ENCODE results near the gene HDHD5. TPM values are rescaled to one million over a fixed set of nuclear protein-coding genes. Genes with fewer than 3 reads are reported as not detected.

Gene HDHD5
- total and polyA plus RNA-seq, 2 of the 13 experiments (the other 11 are each of a cell fraction or from before 2014, with no cell fraction given), result not detected

- CTCF ChIA-PET (ENCODE audit: low intra/inter-chr PET ratio, low total read pairs), result no interaction called here
- intact Hi-C loops (cut with micrococcal nuclease; ENCODE audit: unreplicated experiment) (no loop called here), in situ Hi-C loops (cut with HindIII; ENCODE audit: extremely low pct_ligation_motif_present, low pct_unique_long_range_greater_than_20kb) (no loop called here)
- H3K36me3 ChIP-seq (replicated peaks in 1 of 2; ENCODE audit: control insufficient read depth in 1 of 2, insufficient read depth in 2 of 2, low read length in 2 of 2), result no peaks in the 10 kb centered on the region
- ATAC-seq (no peak), FAIRE-seq (no peak), DNase-seq (ENCODE audit: low spot score) (no peak)
- no peak overlapping the region for H3K4me2 ChIP-seq (ENCODE audit: low read depth, low read length)
- no TSS peak for BruUV-seq (replicated peaks)
- no peak overlapping the region for H3K4me3 ChIP-seq (replicated peaks in 1 of 3; ENCODE audit: insufficient read depth in 1 of 3, low read depth in 2 of 3, low read length in 3 of 3)
- POLR2A ChIA-PET, result no interaction called here
- H3K4me1 ChIP-seq (ENCODE audit: insufficient read depth, low read length), result no peaks in the 10 kb centered on the region
- TF ChIP-seq ZMYM4 (CRISPR knock-in tag; IDR thresholded peaks at IDR 0.05), result no peak
- no peak for TF ChIP-seq ZFP62 (CRISPR knock-in tag; IDR thresholded peaks at IDR 0.05)
- TF ChIP-seq MAZ (IDR thresholded peaks at IDR 0.05; ENCODE audit: borderline replicate concordance, low read depth, low read length), result no peak
- TF ChIP-seq MAZ (CRISPR knock-in tag; IDR thresholded peaks at IDR 0.05; ENCODE audit: low read depth), result no peak
- no peak for TF ChIP-seq CEBPG (CRISPR knock-in tag; IDR thresholded peaks at IDR 0.05)
- TF ChIP-seq RFX1 (IDR thresholded peaks at IDR 0.05), result no peak
- no peak overlapping the region for H3K9ac ChIP-seq (ENCODE audit: insufficient read depth, low read depth, low read length)
- peaks cover 1 to 24% of the 10 kb centered on the region in 2 experiments; a peak in 3 of 5 replicates for H3K27me3 ChIP-seq (ENCODE audit: control insufficient read depth in 1 of 2, insufficient read depth in 2 of 2, low read length in 2 of 2)
- no peaks in the 10 kb centered on the region for H3K9me3 ChIP-seq (ENCODE audit: low read length)
- WGBS (ENCODE audit: low lambda C conversion rate), result 75% methylated on average over 13 of the region's 13 CpGs
- H3K27ac ChIP-seq (ENCODE audit: extremely low read length, insufficient read depth, low read length), result no peak overlapping the region
- H2AFZ ChIP-seq (ENCODE audit: low read length), result no peak overlapping the region
- H4K20me1 ChIP-seq (ENCODE audit: insufficient read depth, low read length), result no peaks in the 10 kb centered on the region
- H3K79me2 ChIP-seq (ENCODE audit: insufficient read depth, low read length), result no peaks in the 10 kb centered on the region
These were observed 48.1 kb downstream of the HDHD5 start for GRCh38 chr22:17110791-17111550.

DNA sequence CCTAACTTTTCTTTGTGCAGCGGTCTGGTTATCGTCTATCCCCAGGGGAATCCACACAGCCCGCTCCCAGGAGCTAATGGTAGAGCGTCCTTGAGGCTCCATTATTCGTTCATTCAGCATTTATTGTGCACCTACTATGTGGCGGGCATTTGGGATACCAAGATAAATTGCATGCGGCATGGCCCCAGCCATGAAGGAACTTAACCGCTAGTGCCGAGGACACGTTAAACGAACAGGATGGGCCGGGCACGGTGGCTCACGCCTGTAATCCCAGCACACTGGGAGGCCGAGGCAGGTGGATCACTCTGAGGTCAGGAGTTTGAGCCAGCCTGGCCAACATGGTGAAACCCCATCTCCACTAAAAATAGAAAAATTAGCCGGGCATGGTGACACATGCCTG, 49.1 kb downstream of the HDHD5 start:
- Histone ChIP-seq H3K36me3 (replicated peaks in 1 of 2; ENCODE audit: control insufficient read depth in 1 of 2, insufficient read depth in 2 of 2, low read length in 2 of 2) (peaks cover 0 to 3% of the 10 kb centered on the region in 2 experiments; a peak in 1 of 5 replicates), H3K9ac (ENCODE audit: insufficient read depth, low read depth, low read length) (no peak overlapping the region), H3K79me2 (ENCODE audit: insufficient read depth, low read length) (no peaks in the 10 kb centered on the region), H3K4me2 (ENCODE audit: low read depth, low read length) (no peak overlapping the region), H3K4me3 (replicated peaks in 1 of 3; ENCODE audit: insufficient read depth in 1 of 3, low read depth in 2 of 3, low read length in 3 of 3) (no peak overlapping the region), H4K20me1 (ENCODE audit: insufficient read depth, low read length) (no peaks in the 10 kb centered on the region), H3K27ac (ENCODE audit: extremely low read length, insufficient read depth, low read length) (no peak overlapping the region), H3K9me3 (ENCODE audit: low read length) (no peaks in the 10 kb centered on the region), H3K27me3 (ENCODE audit: control insufficient read depth in 1 of 2, insufficient read depth in 2 of 2, low read length in 2 of 2) (peaks cover 1 to 19% of the 10 kb centered on the region in 2 experiments; a peak in 3 of 5 replicates), H3K4me1 (ENCODE audit: insufficient read depth, low read length) (no peaks in the 10 kb centered on the region), H2AFZ (ENCODE audit: low read length) (no peak overlapping the region)
- ChIA-PET POLR2A (no interaction called here), CTCF (ENCODE audit: low intra/inter-chr PET ratio, low total read pairs) (no interaction called here)
- intact Hi-C loops (cut with micrococcal nuclease; ENCODE audit: unreplicated experiment) (no loop called here), in situ Hi-C loops (cut with HindIII; ENCODE audit: extremely low pct_ligation_motif_present, low pct_unique_long_range_greater_than_20kb) (no loop called here)
- 93% methylated on average over 16 of the region's 16 CpGs for WGBS (ENCODE audit: low lambda C conversion rate)
- FAIRE-seq (no peak), DNase-seq (ENCODE audit: low spot score) (no peak), ATAC-seq (no peak)
- no TSS peak for BruUV-seq (replicated peaks)
- TF ChIP-seq ELF3 (CRISPR knock-in tag; IDR thresholded peaks at IDR 0.05) (no peak), SRSF1 (optimal IDR thresholded peaks at IDR 0.05; ENCODE audit: low read depth, low read length) (no peak)

Measured in HepG2 (cell line).